GM12878 (cell line): ENCODE measurements around the gene ADCY2. TPM values are rescaled to one million over a fixed set of nuclear protein-coding genes. Genes with fewer than 3 reads are reported as not detected.

ENCODE experiments used
- ATAC-seq: fragments of 200-7000 bp; cut with Tn5 transposase; 3 replicates; pipeline ENCODE4 v1.9.1; 2020; ENCODE audit warnings: mild to moderate bottlenecking, moderate library complexity
- BruUV-seq: library from RNA; stranded (reverse); fragments of 400-500 nt; replicated peaks from 2 replicates; lab custom pipeline; 2021; lab: Mats Ljungman, UMichigan
- CTCF ChIA-PET: fragments of 300-600 bp; sonication (Branson Sonifier 250); formaldehyde crosslinking; extraction: SDS; loops from one replicate; lab custom pipeline; 2021; ENCODE audit warnings: inconsistent platforms; lab: Yijun Ruan, JAX
- POLR2A ChIA-PET: fragments of 350-600 bp; formaldehyde crosslinking; extraction: SDS; loops from one replicate; lab custom pipeline; 2021; ENCODE audit warnings: inconsistent platforms; lab: Charles Lee
- RAD21 ChIA-PET: fragments of 300-600 bp; sonication (Branson Sonifier 250); formaldehyde crosslinking; loops from one replicate; lab custom pipeline; 2023; ENCODE audit warnings: antibody characterized with exemption; ENCODE audit not compliant: unreplicated experiment; lab: Charles Lee
- SMC1A ChIA-PET: fragments of 300-600 bp; sonication (Branson Sonifier 250); formaldehyde crosslinking; loops from one replicate; lab custom pipeline; 2023; ENCODE audit not compliant: unreplicated experiment, uncharacterized antibody; lab: Charles Lee
- DNase-seq: peaks from one replicate; pipeline ENCODE4 v3.0.0-alpha.2; 2011; ENCODE audit warnings: low read depth, low spot score
- FAIRE-seq: peaks from 3 replicates; lab custom pipeline; 2011; peaks lifted over from hg19 to GRCh38; lab: Jason Lieb, UNC
- H2AFZ ChIP-seq: 2 replicates; pipeline ENCODE4 v1.6.0; 2011; ENCODE audit warnings: low read depth, low read length, control low read depth; ENCODE audit not compliant: control insufficient read depth
- H3K27ac ChIP-seq: 2 replicates; pipeline ENCODE4 v1.5.1; 2011; ENCODE audit warnings: control low read depth; ENCODE audit not compliant: control insufficient read depth, insufficient read depth
- H3K27me3 ChIP-seq, 2 experiments: replicated peaks in 1 of 2; 2 replicates each; pipeline versions ENCODE4 v1.6.0 to v1.6.1; 2011; ENCODE audit warnings: low read length in 1 of 2; ENCODE audit not compliant: control insufficient read depth in 2 of 2, insufficient read depth in 2 of 2
- H3K36me3 ChIP-seq, 2 experiments: 2 replicates each; pipeline ENCODE4 v1.5.1; 2011; ENCODE audit warnings: low read length in 1 of 2; ENCODE audit not compliant: control insufficient read depth in 2 of 2, insufficient read depth in 2 of 2
- H3K4me1 ChIP-seq: 2 replicates; pipeline ENCODE4 v1.6.1; 2011; ENCODE audit warnings: mild to moderate bottlenecking, low read length, moderate library complexity, mixed read lengths; ENCODE audit not compliant: control insufficient read depth, insufficient read depth
- H3K4me2 ChIP-seq: 2 replicates; pipeline ENCODE4 v1.6.0; 2011; ENCODE audit warnings: control low read depth; ENCODE audit not compliant: control insufficient read depth, insufficient read depth
- H3K4me3 ChIP-seq: fragments of 200-600 bp; sonication (generic); 2 replicates; pipeline ENCODE4 v1.5.1; 2016
- H3K79me2 ChIP-seq: 2 replicates; pipeline ENCODE4 v1.6.0; 2011; ENCODE audit warnings: low read length; ENCODE audit not compliant: control insufficient read depth, insufficient read depth
- H3K9ac ChIP-seq: 2 replicates; pipeline ENCODE4 v1.8.0; 2011; ENCODE audit warnings: low read length, control low read depth, mixed read lengths; ENCODE audit not compliant: control insufficient read depth, insufficient read depth
- H3K9me3 ChIP-seq: replicated peaks from 3 replicates; pipeline ENCODE4 v1.5.1; 2011; ENCODE audit warnings: mild to moderate bottlenecking, low read length; ENCODE audit not compliant: control insufficient read depth, insufficient read depth
- H4K20me1 ChIP-seq: 2 replicates; pipeline ENCODE4 v1.6.0; 2011; ENCODE audit not compliant: control insufficient read depth, insufficient read depth
- CREM ChIP-seq: IDR thresholded peaks from 2 replicates; pipeline ENCODE4 v1.6.1; 2014; ENCODE audit warnings: antibody characterized with exemption, low read depth
- E2F8 ChIP-seq: fragments of 450-650 bp; IDR thresholded peaks from 2 replicates; pipeline ENCODE4 v1.6.1; 2018; ENCODE audit warnings: mild to moderate bottlenecking, low read depth, moderate library complexity; ENCODE audit not compliant: partially characterized antibody
- MAX ChIP-seq: IDR thresholded peaks from 2 replicates; pipeline ENCODE4 v1.6.1; 2012; ENCODE audit warnings: low read depth, low read length, improper control_type of control experiment
- PAX5 ChIP-seq: IDR thresholded peaks from 2 replicates; pipeline ENCODE4 v1.6.1; 2011; ENCODE audit warnings: low read depth, low read length, borderline replicate concordance
- SP1 ChIP-seq: IDR thresholded peaks from one replicate; pipeline ENCODE4 v1.6.1; 2011; ENCODE audit warnings: low read depth, low read length
- WRNIP1 ChIP-seq: IDR thresholded peaks from 2 replicates; pipeline ENCODE4 v1.6.1; 2011; ENCODE audit warnings: low read depth, low read length, improper control_type of control experiment, borderline replicate concordance
- YY1 ChIP-seq: IDR thresholded peaks from 2 replicates; pipeline ENCODE4 v1.6.1; 2011; ENCODE audit warnings: low read depth, mild to moderate bottlenecking, low read length
- WGBS: methylation state at CpG from one replicate; pipeline ENCODE4 v1.1.6; 2016; ENCODE audit warnings: low lambda C conversion rate; ENCODE audit not compliant: insufficient replicate concordance, insufficient coverage; ENCODE audit errors: missing lambda C conversion rate; 5-methylcytosine and 5-hydroxymethylcytosine counted together
- in situ Hi-C: fragments of 300-500 bp; cut with MboI; formaldehyde crosslinking; loops from 9 replicates; pipeline ENCODE4 v1.14.3; 2018; ENCODE audit warnings: mixed read lengths
- intact Hi-C: fragments of 100-400 bp; cut with micrococcal nuclease; formaldehyde crosslinking; loops from one replicate; pipeline ENCODE4 v1.14.2; 2022; ENCODE audit not compliant: unreplicated experiment
- polyA plus RNA-seq, 11 experiments: library from polyadenylated mRNA; depleted of rRNA in 4 of 11; unstranded in 6 of 11; stranded (reverse) in 5 of 11; fragments of >200 nt; fragmentation: Nextera tagmentation in 4 of 11; fragmentation: Illumina TruSeq in 1 of 11; extraction: Ambion mirVana in 4 of 11; extraction: Trizol in 1 of 11; gene quantifications; 1 replicate in 1 of 11; 2 replicates in 10 of 11; pipeline versions ENCODE4 v1.2.1 to v1.2.3, GENCODE V29; 2011 to 2016; ENCODE audit warnings: inconsistent platforms in 2 of 11, missing spikeins in 2 of 11, low read depth in 1 of 11
- total RNA-seq, 4 experiments: library from RNA; depleted of rRNA in 3 of 4; stranded (reverse); fragments of >200 nt in 3 of 4; fragmentation: Illumina TruSeq in 1 of 4; extraction: Trizol in 1 of 4; gene quantifications; 2 replicates each; pipeline versions ENCODE4 v1.2.1 to v1.2.3, GENCODE V29; 2013 to 2021

Gene ADCY2
- total and polyA plus RNA-seq, 10 of the 15 experiments (the other 5 are each of a cell fraction or from before 2014, with no cell fraction given), result 0.07 to 0.26 TPM; not detected in 8

GRCh38 chr5:7367780-7368179 is 28.2 kb upstream of the ADCY2 start:
- DNase-seq (no peak), ATAC-seq (no peak), FAIRE-seq (no peak)
- POLR2A ChIA-PET, result no interaction called here
- no peaks in the 10 kb centered on the region for H3K9me3 ChIP-seq
- no peaks in the 10 kb centered on the region for H3K4me1 ChIP-seq
- RAD21 ChIA-PET, result no interaction called here
- no TSS peak for BruUV-seq
- H2AFZ ChIP-seq, result no peak overlapping the region
- in situ Hi-C loops (no loop called here), intact Hi-C loops (no loop called here)
- H3K4me3 ChIP-seq, result no peak overlapping the region
- H3K4me2 ChIP-seq, result no peak overlapping the region
- no peaks in the 10 kb centered on the region for H3K79me2 ChIP-seq
- H3K27ac ChIP-seq, result no peak overlapping the region
- TF ChIP-seq PAX5 (no peak), E2F8 (no peak), SP1 (no peak), CREM (no peak), WRNIP1 (no peak), YY1 (no peak), MAX (no peak)
- no peak overlapping the region for H3K9ac ChIP-seq
- WGBS, result 1% methylated on average over 4 of the region's 4 CpGs
- no peaks in the 10 kb centered on the region for H4K20me1 ChIP-seq
- no peaks in the 10 kb centered on the region for H3K27me3 ChIP-seq
- CTCF ChIA-PET, result no interaction called here
- SMC1A ChIA-PET, result no interaction called here
- H3K36me3 ChIP-seq, result no peaks in the 10 kb centered on the region
